Esophagus squamous epithelium (tissue), 4 donors: ENCODE measurements around the gene MAGI1.

Experiments used
- CTCF ChIP-seq, 6 experiments: fragments of 450-650 bp in 4 of 6; fragments of 200-600 bp in 2 of 6; sonication (generic) in 2 of 6; IDR thresholded peaks; one replicate each; pipeline ENCODE4 v1.5.1; 2016 to 2019; ENCODE audit warnings: antibody characterized with exemption in 6 of 6, mild to moderate bottlenecking in 4 of 6, moderate library complexity in 4 of 6
- POLR2A ChIP-seq, 4 donors: fragments of 450-650 bp; IDR thresholded peaks; one replicate each; pipeline ENCODE4 v1.6.1; 2017; ENCODE audit warnings: antibody characterized with exemption in 4 of 4, mild to moderate bottlenecking in 4 of 4, moderate library complexity in 3 of 4

- no peak for TF ChIP-seq POLR2A (IDR thresholded peaks at IDR 0.05)
- TF ChIP-seq CTCF (IDR thresholded peaks at IDR 0.05) = no peak
Observed at GRCh38 chr3:65614585-65614984, 424.1 kb downstream of the MAGI1 start.
